BLaER1 (cell line): Measurements from ENCODE around the gene RALB.
A peak's percentile ranks its signal among the peaks of the same experiment; 100 is the strongest.
"Not testable (repeated sequence)": the region's sequence is repeated elsewhere in the genome, so short reads cannot be mapped to it uniquely, and the experiment has no call there.

ENCODE experiments used
- H3K27ac ChIP-seq: shearing (Covaris generic); formaldehyde crosslinking; 2 replicates; pipeline ENCODE4 v1.8.1; 2022
- H3K27me3 ChIP-seq: shearing (Covaris generic); formaldehyde crosslinking; 2 replicates; pipeline ENCODE4 v1.8.1; 2022
- H3K36me3 ChIP-seq: shearing (Covaris generic); formaldehyde crosslinking; 2 replicates; pipeline ENCODE4 v1.8.1; 2022
- H3K4me1 ChIP-seq: shearing (Covaris generic); formaldehyde crosslinking; 2 replicates; pipeline ENCODE4 v1.8.1; 2022
- H3K4me2 ChIP-seq: shearing (Covaris generic); formaldehyde crosslinking; 2 replicates; pipeline ENCODE4 v1.8.1; 2022
- H3K4me3 ChIP-seq: shearing (Covaris generic); formaldehyde crosslinking; 2 replicates; pipeline ENCODE4 v1.8.1; 2022
- H3K9ac ChIP-seq: shearing (Covaris generic); formaldehyde crosslinking; 2 replicates; pipeline ENCODE4 v1.8.1; 2022
- H3K9me3 ChIP-seq: shearing (Covaris generic); formaldehyde crosslinking; 2 replicates; pipeline ENCODE4 v1.8.1; 2022
- H4K20me1 ChIP-seq: shearing (Covaris generic); formaldehyde crosslinking; 2 replicates; pipeline ENCODE4 v1.8.1; 2022
- Cebpa-rat ChIP-seq: shearing (Covaris generic); IDR thresholded peaks from 2 replicates; pipeline ENCODE4 v1.8.1; 2022

The RALB gene

GRCh38 chr2:120318626-120319025 lies 66.0 kb downstream of the RALB start:
- no peak for TF ChIP-seq Cebpa-rat
- no peak overlapping the region for H3K9ac ChIP-seq
- H4K20me1 ChIP-seq: no peaks in the 10 kb centered on the region
- no peaks in the 10 kb centered on the region for H3K36me3 ChIP-seq
- H3K4me3 ChIP-seq: no peak overlapping the region
- no peak overlapping the region for H3K27ac ChIP-seq
- H3K4me1 ChIP-seq: peaks cover 50% of the 10 kb centered on the region
- peaks cover 6% of the 10 kb centered on the region; the same call in 1 of the 2 replicates for H3K27me3 ChIP-seq
- H3K9me3 ChIP-seq: no peaks in the 10 kb centered on the region
- H3K4me2 ChIP-seq: no peak overlapping the region

DNA sequence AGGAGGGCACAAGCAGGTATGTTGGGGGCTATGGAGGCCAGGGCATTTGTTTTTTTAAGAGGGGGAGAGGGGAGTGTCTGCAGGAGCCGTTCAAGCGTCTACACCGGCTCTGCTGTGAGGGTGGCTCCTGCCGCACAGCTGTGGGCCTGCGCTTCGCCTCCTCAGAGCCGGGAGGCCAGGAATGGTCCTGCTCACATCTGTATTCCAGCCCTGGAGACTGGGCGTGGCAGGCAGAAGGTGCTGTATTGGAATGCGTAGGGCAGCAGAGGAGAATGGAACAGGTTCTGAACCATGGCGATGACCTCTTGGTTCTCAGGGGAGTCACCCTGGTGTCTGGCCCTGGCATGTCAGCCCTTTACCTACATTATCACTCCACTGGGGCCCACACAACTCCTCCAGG lies 66.5 kb downstream of the RALB start:
- no peaks in the 10 kb centered on the region for H3K36me3 ChIP-seq
- H4K20me1 ChIP-seq: no peaks in the 10 kb centered on the region
- H3K4me3 ChIP-seq: no peak overlapping the region
- no peak overlapping the region for H3K27ac ChIP-seq
- peaks cover 50% of the 10 kb centered on the region for H3K4me1 ChIP-seq
- no peak for TF ChIP-seq Cebpa-rat
- no peaks in the 10 kb centered on the region for H3K9me3 ChIP-seq
- no peak overlapping the region for H3K9ac ChIP-seq
- H3K27me3 ChIP-seq: peaks cover 6% of the 10 kb centered on the region; the same call in 1 of the 2 replicates
- no peak overlapping the region for H3K4me2 ChIP-seq

- no peak overlapping the region for H3K4me2 ChIP-seq
- H3K4me3 ChIP-seq: no peak overlapping the region
- H3K9me3 ChIP-seq: no peaks in the 10 kb centered on the region
- peaks cover 50% of the 10 kb centered on the region for H3K4me1 ChIP-seq
- H3K9ac ChIP-seq: no peak overlapping the region
- peaks cover 6% of the 10 kb centered on the region; the same call in 1 of the 2 replicates for H3K27me3 ChIP-seq
- no peak for TF ChIP-seq Cebpa-rat
- H3K27ac ChIP-seq: no peak overlapping the region
- no peaks in the 10 kb centered on the region for H3K36me3 ChIP-seq
- H4K20me1 ChIP-seq: no peaks in the 10 kb centered on the region
Observed at GRCh38 chr2:120319686-120320317, 67.2 kb downstream of the RALB start.

DNA sequence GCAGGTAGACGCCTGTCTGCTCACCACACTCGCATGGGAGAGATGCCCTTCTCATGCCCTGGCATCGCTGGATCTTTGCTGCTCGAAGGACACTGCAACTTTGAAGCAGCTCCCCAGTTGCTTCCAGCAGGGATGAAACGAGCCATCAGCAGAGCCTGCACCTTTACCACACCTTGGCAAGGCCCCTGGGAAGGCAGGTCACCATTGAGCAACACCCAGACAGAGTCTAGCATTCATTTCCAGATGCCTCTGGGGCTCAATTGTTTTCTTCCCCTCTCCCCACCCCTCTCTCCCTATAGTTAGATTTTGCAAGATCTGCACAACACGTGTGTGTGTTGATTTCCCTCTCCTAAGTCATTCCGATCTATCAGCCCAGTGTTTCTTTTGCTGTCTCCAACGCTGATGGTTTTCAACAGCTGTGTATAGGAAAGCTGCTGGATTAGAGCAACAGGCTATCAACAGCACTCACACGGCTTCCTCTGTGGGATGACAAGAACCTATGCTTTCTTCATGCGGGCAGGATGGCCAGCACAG lies 67.7 kb downstream of the RALB start:
- Histone ChIP-seq H3K4me1 (peaks cover 49% of the 10 kb centered on the region), H3K4me2 (no peak overlapping the region), H4K20me1 (no peaks in the 10 kb centered on the region), H3K27me3 (peaks cover 6% of the 10 kb centered on the region; the same call in 1 of the 2 replicates), H3K36me3 (no peaks in the 10 kb centered on the region), H3K27ac (no peak overlapping the region), H3K9me3 (no peaks in the 10 kb centered on the region), H3K9ac (no peak overlapping the region), H3K4me3 (no peak overlapping the region)
- TF ChIP-seq Cebpa-rat: no peak

GRCh38 chr2:120320887-120321556 lies 68.4 kb downstream of the RALB start:
- not testable (repeated sequence) for H3K36me3 ChIP-seq, H3K9me3 ChIP-seq, H3K27me3 ChIP-seq, H4K20me1 ChIP-seq, H3K4me2 ChIP-seq, H3K9ac ChIP-seq, H3K27ac ChIP-seq, H3K4me3 ChIP-seq
- H3K4me1 ChIP-seq: peaks cover 42% of the 10 kb centered on the region

- H3K27me3 ChIP-seq: peaks cover 6% of the 10 kb centered on the region
- H3K4me3 ChIP-seq: no peak overlapping the region
- H3K4me1 ChIP-seq: peaks cover 45% of the 10 kb centered on the region
- no peaks in the 10 kb centered on the region for H4K20me1 ChIP-seq
- H3K27ac ChIP-seq: peak overlapping the region; percentile 37; the same call in 1 of the 2 replicates
- H3K36me3 ChIP-seq: no peaks in the 10 kb centered on the region
- no peaks in the 10 kb centered on the region for H3K9me3 ChIP-seq
- no peak overlapping the region for H3K9ac ChIP-seq
- peak overlapping the region; percentile 61 for H3K4me2 ChIP-seq
- no peak for TF ChIP-seq Cebpa-rat
Observed at GRCh38 chr2:120321721-120322284, 69.2 kb downstream of the RALB start.

GRCh38 chr2:120322329-120322728 lies 69.7 kb downstream of the RALB start:
- Histone ChIP-seq H3K4me3 (no peak overlapping the region), H3K9ac (no peak overlapping the region), H3K4me1 (peaks cover 50% of the 10 kb centered on the region), H3K27me3 (peaks cover 9% of the 10 kb centered on the region), H3K4me2 (peak overlapping the region; percentile 61), H4K20me1 (no peaks in the 10 kb centered on the region), H3K27ac (peak overlapping the region; percentile 37; the same call in 1 of the 2 replicates), H3K36me3 (no peaks in the 10 kb centered on the region), H3K9me3 (no peaks in the 10 kb centered on the region)
- no peak for TF ChIP-seq Cebpa-rat

DNA sequence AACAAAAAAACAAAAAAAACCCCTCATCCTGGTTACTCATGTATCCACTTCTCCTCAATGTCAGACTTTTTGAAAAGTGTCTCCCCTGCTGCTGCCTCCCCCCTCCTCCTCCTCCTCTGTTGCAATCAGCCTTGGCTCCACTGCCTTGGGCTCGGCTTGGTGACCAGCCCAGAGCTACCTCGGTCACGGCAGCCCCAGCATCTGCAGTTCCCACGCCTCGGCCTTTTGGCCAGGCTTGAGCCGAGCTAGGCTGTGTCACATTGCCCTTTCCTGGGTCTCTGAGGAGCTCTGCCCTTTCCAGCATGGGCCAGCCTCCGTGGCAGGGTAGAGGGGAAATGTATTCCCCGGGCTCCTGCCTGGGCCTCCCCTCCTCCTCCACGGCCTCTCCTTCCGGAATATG lies 70.6 kb downstream of the RALB start:
- Histone ChIP-seq H3K9me3 (no peaks in the 10 kb centered on the region), H3K27ac (no peak overlapping the region), H3K4me3 (no peak overlapping the region), H3K9ac (no peak overlapping the region), H3K4me2 (peak overlapping the region; percentile 34), H4K20me1 (no peaks in the 10 kb centered on the region), H3K27me3 (peaks cover 18% of the 10 kb centered on the region), H3K4me1 (peaks cover 59% of the 10 kb centered on the region), H3K36me3 (no peaks in the 10 kb centered on the region)
- TF ChIP-seq Cebpa-rat: no peak

DNA sequence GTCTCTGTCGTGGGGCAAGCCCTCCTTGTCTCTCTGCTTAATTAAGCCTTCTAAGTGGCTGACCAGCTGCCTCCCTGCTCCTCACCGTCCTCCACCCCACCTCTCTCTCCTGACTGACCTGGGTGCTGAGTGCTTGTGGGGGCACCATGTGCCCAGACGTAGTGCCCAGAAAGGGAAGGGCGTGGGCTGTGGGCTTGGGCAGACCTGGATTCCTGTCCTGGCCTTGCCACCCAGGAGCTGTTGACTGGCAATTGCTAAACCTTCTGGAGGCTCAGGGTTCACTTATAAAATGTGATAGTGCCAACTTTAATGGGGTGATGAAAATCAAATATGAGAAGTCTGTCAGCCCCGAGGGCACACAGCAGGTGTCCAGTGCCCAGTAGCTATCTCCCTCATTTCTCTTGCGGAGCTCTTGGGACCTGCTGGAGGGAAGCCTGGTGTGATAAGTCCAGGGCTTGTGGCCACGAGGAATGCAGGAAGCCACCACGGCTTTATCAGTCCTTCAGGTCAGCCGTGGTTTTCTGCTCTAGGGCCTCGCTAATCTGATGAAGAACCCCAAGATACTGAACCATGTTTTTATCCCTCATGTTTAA lies 71.3 kb downstream of the RALB start:
- Histone ChIP-seq H4K20me1 (no peaks in the 10 kb centered on the region), H3K4me2 (peak overlapping the region; percentile 34), H3K9ac (no peak overlapping the region), H3K27me3 (peaks cover 18% of the 10 kb centered on the region), H3K9me3 (no peaks in the 10 kb centered on the region), H3K36me3 (no peaks in the 10 kb centered on the region), H3K27ac (no peak overlapping the region), H3K4me3 (no peak overlapping the region), H3K4me1 (peaks cover 65% of the 10 kb centered on the region)
- TF ChIP-seq Cebpa-rat: no peak

DNA sequence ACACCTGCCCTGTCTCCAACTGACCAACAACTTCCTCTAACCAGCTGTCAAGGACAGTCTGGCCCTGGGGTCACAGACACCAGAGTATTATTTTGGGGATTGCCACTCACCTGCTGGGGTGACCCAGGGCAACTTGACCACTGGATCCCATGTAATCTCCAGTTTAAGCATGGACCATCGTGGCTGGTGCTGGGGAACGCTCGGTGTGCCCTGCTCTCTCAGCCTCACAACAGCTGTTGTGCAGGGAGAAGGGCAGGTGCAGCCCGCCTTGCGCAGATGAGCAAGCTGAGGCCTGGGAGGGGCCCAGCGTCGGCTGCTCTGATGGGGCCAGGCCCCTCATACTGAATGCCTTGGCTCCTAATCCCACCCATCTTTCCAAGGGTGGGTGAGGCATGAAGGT lies 72.3 kb downstream of the RALB start:
- H3K9me3 ChIP-seq: no peaks in the 10 kb centered on the region
- H3K36me3 ChIP-seq: no peaks in the 10 kb centered on the region
- H3K4me2 ChIP-seq: no peak overlapping the region
- H4K20me1 ChIP-seq: no peaks in the 10 kb centered on the region
- H3K27me3 ChIP-seq: peaks cover 15% of the 10 kb centered on the region
- no peak for TF ChIP-seq Cebpa-rat
- no peak overlapping the region for H3K27ac ChIP-seq
- peaks cover 72% of the 10 kb centered on the region for H3K4me1 ChIP-seq
- H3K4me3 ChIP-seq: no peak overlapping the region
- no peak overlapping the region for H3K9ac ChIP-seq
